ENCODE measurements around the gene STARD3.
A peak's percentile ranks its signal among the peaks of the same experiment; 100 is the strongest.

Gene STARD3

DNA sequence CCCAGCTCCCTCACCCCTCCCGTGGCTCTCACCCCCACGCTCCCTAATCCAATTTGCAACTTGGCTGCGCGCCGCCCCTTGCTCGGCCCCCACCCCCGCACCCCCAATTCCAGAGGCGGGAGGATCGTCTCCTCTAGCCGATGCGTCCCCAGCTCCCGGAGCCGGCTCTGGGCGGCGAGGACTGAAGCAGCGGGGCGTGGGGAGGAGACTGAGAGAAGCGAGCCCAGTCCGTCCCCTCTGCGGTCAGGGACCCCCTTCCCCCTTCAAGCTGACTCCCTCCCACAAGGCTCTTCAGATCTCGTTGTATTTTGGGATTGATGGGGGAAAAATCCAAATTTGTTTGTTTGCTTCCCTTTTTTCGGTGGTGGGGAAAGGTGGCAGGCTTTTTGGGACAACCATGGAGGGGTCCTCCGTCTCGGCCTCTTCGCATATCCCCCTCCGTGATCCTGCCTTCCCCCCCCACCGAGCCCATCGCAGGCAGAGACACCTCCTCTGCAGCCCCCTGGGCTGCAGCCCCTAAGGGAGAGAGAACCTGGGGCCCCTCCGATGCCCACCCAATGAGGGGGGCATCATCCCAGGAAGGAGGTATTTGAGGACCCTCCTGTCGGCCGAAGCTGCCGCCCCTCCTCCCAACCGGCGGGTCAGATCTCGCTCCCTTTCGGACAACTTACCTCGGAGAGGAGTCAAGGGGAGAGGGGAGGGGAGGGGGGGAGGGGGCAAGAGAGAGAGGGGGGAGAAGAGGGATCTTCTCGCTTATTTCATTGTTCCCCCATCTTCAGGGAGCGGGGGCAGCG lies 29.7 kb upstream of the STARD3 start:
- H3K79me2 ChIP-seq (ENCODE audit: control insufficient read depth, insufficient read depth, low read length, poor library complexity): no peaks in the 10 kb centered on the region

DNA sequence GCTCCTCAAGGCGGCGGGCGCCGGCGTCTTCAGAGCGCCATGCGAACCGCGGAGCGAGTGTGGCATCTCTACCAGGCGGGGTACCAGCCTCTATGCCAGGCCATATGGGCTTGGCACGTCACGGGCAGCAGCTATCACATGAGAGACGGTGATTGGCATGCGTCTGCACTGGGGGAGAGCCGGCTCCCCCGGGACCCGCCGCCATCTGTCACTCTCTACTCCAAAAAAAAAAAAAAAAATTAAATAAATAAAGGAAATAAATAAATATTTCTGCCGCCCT lies 29.2 kb upstream of the STARD3 start, which contains the start of gene NEUROD2:
Gene NEUROD2 (minus strand): TSS at position 70 of the 280 bp plus-strand sequence. CDS start 1,321 bp downstream, outside the sequence.
- Histone ChIP-seq H2AFZ (ENCODE audit: insufficient read depth, low read length, poor library complexity) (no peak within 1 kb of the TSS), H2BK12ac (ENCODE audit: low read length) (no peak within 1 kb of the TSS), H3K79me2 (ENCODE audit: control insufficient read depth, insufficient read depth, low read length, poor library complexity) (no peaks in the 10 kb centered on the region), H3K36me3 (ENCODE audit: control insufficient read depth in 1 of 2, insufficient read depth in 2 of 2, low read length in 2 of 2) (no peaks in the 10 kb centered on the region), H3K9me3 (ENCODE audit: insufficient read depth, low read depth, low read length) (peaks cover 4% of the 10 kb centered on the region), H3K4ac (ENCODE audit: low read depth, low read length) (no peak within 1 kb of the TSS), H4K91ac (ENCODE audit: low read depth, low read length) (no peak within 1 kb of the TSS), H2AK5ac (ENCODE audit: low read length) (no peak within 1 kb of the TSS), H3K4me3 (ENCODE audit: low read depth, low read length) (peak within 1 kb of the TSS; percentile 29), H4K8ac (ENCODE audit: low read depth, low read length) (no peak within 1 kb of the TSS), H3K4me1 (ENCODE audit: control insufficient read depth in 1 of 2, insufficient read depth in 2 of 2, low read length in 2 of 2) (no peaks in the 10 kb centered on the region), H2BK5ac (ENCODE audit: low read depth, low read length, poor library complexity) (no peak within 1 kb of the TSS), H3K23ac (ENCODE audit: low read length) (no peak within 1 kb of the TSS), H3K18ac (ENCODE audit: low read length) (no peak within 1 kb of the TSS), H3K79me1 (ENCODE audit: low read length) (no peaks in the 10 kb centered on the region), H3K27me3 (ENCODE audit: insufficient read depth, low read length) (peaks cover 68% of the 10 kb centered on the region), H3K14ac (ENCODE audit: low read length) (no peak within 1 kb of the TSS), H3K4me2 (ENCODE audit: low read length) (peak within 1 kb of the TSS; percentile 29), H3K27ac (ENCODE audit: low read depth, low read length) (no peak within 1 kb of the TSS), H3K9ac (ENCODE audit: low read length) (no peak within 1 kb of the TSS), H2BK120ac (ENCODE audit: insufficient read depth, low read length, poor library complexity) (no peak within 1 kb of the TSS), H4K12ac (ENCODE audit: low read depth, low read length) (no peak within 1 kb of the TSS)
- no peak for DNase-seq
- no CpG with 5 or more reads among the region's 20 CpGs for WGBS (ENCODE audit: extremely low coverage, insufficient coverage, insufficient read length)

More for the DNA sequence above, 29.7 kb upstream of the STARD3 start:
- no peaks in the 10 kb centered on the region for H3K79me1 ChIP-seq (ENCODE audit: low read length)
- no peak overlapping the region for H2AFZ ChIP-seq (ENCODE audit: insufficient read depth, low read length, poor library complexity)
- no peak overlapping the region for H2BK120ac ChIP-seq (ENCODE audit: insufficient read depth, low read length, poor library complexity)
- H3K36me3 ChIP-seq (ENCODE audit: control insufficient read depth in 1 of 2, insufficient read depth in 2 of 2, low read length in 2 of 2): no peaks in the 10 kb centered on the region
- no CpG with 5 or more reads among the region's 40 CpGs for WGBS (ENCODE audit: extremely low coverage, insufficient coverage, insufficient read length)
- H3K18ac ChIP-seq (ENCODE audit: low read length): no peak overlapping the region
- H3K4me1 ChIP-seq (ENCODE audit: control insufficient read depth in 1 of 2, insufficient read depth in 2 of 2, low read length in 2 of 2): no peaks in the 10 kb centered on the region
- no peak overlapping the region for H3K4me2 ChIP-seq (ENCODE audit: low read length)
- H3K4ac ChIP-seq (ENCODE audit: low read depth, low read length): no peak overlapping the region
- no peak overlapping the region for H4K91ac ChIP-seq (ENCODE audit: low read depth, low read length)
- H4K12ac ChIP-seq (ENCODE audit: low read depth, low read length): no peak overlapping the region
- H3K27ac ChIP-seq (ENCODE audit: low read depth, low read length): no peak overlapping the region
- H3K14ac ChIP-seq (ENCODE audit: low read length): no peak overlapping the region
- no peak overlapping the region for H2BK5ac ChIP-seq (ENCODE audit: low read depth, low read length, poor library complexity)
- H2BK12ac ChIP-seq (ENCODE audit: low read length): no peak overlapping the region
- no peak for DNase-seq
- no peak overlapping the region for H4K8ac ChIP-seq (ENCODE audit: low read depth, low read length)
- H3K9ac ChIP-seq (ENCODE audit: low read length): no peak overlapping the region
- peaks cover 4% of the 10 kb centered on the region for H3K9me3 ChIP-seq (ENCODE audit: insufficient read depth, low read depth, low read length)
- peaks cover 74% of the 10 kb centered on the region for H3K27me3 ChIP-seq (ENCODE audit: insufficient read depth, low read length)
- H3K4me3 ChIP-seq (ENCODE audit: low read depth, low read length): no peak overlapping the region
- no peak overlapping the region for H3K23ac ChIP-seq (ENCODE audit: low read length)
- H2AK5ac ChIP-seq (ENCODE audit: low read length): no peak overlapping the region

GRCh38 chr17:39608142-39608981 lies 28.6 kb upstream of the STARD3 start:
- DNase-seq: no peak
- H3K4me1 ChIP-seq (ENCODE audit: control insufficient read depth in 1 of 2, insufficient read depth in 2 of 2, low read length in 2 of 2): no peaks in the 10 kb centered on the region
- no peak overlapping the region for H4K91ac ChIP-seq (ENCODE audit: low read depth, low read length)
- H3K4me2 ChIP-seq (ENCODE audit: low read length): no peak overlapping the region
- H4K12ac ChIP-seq (ENCODE audit: low read depth, low read length): no peak overlapping the region
- H4K8ac ChIP-seq (ENCODE audit: low read depth, low read length): no peak overlapping the region
- H3K79me2 ChIP-seq (ENCODE audit: control insufficient read depth, insufficient read depth, low read length, poor library complexity): no peaks in the 10 kb centered on the region
- H3K9me3 ChIP-seq (ENCODE audit: insufficient read depth, low read depth, low read length): peaks cover 4% of the 10 kb centered on the region
- peak overlapping the region; percentile 29 for H3K4me3 ChIP-seq (ENCODE audit: low read depth, low read length)
- H3K79me1 ChIP-seq (ENCODE audit: low read length): no peaks in the 10 kb centered on the region
- no peaks in the 10 kb centered on the region for H3K36me3 ChIP-seq (ENCODE audit: control insufficient read depth in 1 of 2, insufficient read depth in 2 of 2, low read length in 2 of 2)
- H2BK12ac ChIP-seq (ENCODE audit: low read length): no peak overlapping the region
- no peak overlapping the region for H3K18ac ChIP-seq (ENCODE audit: low read length)
- no peak overlapping the region for H2AK5ac ChIP-seq (ENCODE audit: low read length)
- no peak overlapping the region for H3K23ac ChIP-seq (ENCODE audit: low read length)
- H2AFZ ChIP-seq (ENCODE audit: insufficient read depth, low read length, poor library complexity): no peak overlapping the region
- peaks cover 63% of the 10 kb centered on the region for H3K27me3 ChIP-seq (ENCODE audit: insufficient read depth, low read length)
- no peak overlapping the region for H2BK5ac ChIP-seq (ENCODE audit: low read depth, low read length, poor library complexity)
- H3K9ac ChIP-seq (ENCODE audit: low read length): no peak overlapping the region
- H3K27ac ChIP-seq (ENCODE audit: low read depth, low read length): no peak overlapping the region
- H3K14ac ChIP-seq (ENCODE audit: low read length): no peak overlapping the region
- WGBS (ENCODE audit: extremely low coverage, insufficient coverage, insufficient read length): no CpG with 5 or more reads among the region's 15 CpGs
- H2BK120ac ChIP-seq (ENCODE audit: insufficient read depth, low read length, poor library complexity): no peak overlapping the region
- H3K4ac ChIP-seq (ENCODE audit: low read depth, low read length): no peak overlapping the region

- peaks cover 60% of the 10 kb centered on the region for H3K27me3 ChIP-seq (ENCODE audit: insufficient read depth, low read length)
- no peak overlapping the region for H3K4me2 ChIP-seq (ENCODE audit: low read length)
- H4K8ac ChIP-seq (ENCODE audit: low read depth, low read length): no peak overlapping the region
- H3K9me3 ChIP-seq (ENCODE audit: insufficient read depth, low read depth, low read length): peaks cover 7% of the 10 kb centered on the region
- H2AFZ ChIP-seq (ENCODE audit: insufficient read depth, low read length, poor library complexity): no peak overlapping the region
- H2AK5ac ChIP-seq (ENCODE audit: low read length): no peak overlapping the region
- H3K18ac ChIP-seq (ENCODE audit: low read length): no peak overlapping the region
- H3K4me3 ChIP-seq (ENCODE audit: low read depth, low read length): no peak overlapping the region
- H3K79me1 ChIP-seq (ENCODE audit: low read length): no peaks in the 10 kb centered on the region
- H3K36me3 ChIP-seq (ENCODE audit: control insufficient read depth in 1 of 2, insufficient read depth in 2 of 2, low read length in 2 of 2): no peaks in the 10 kb centered on the region
- no CpG with 5 or more reads among the region's 4 CpGs for WGBS (ENCODE audit: extremely low coverage, insufficient coverage, insufficient read length)
- no peak overlapping the region for H4K12ac ChIP-seq (ENCODE audit: low read depth, low read length)
- no peak overlapping the region for H3K23ac ChIP-seq (ENCODE audit: low read length)
- H2BK120ac ChIP-seq (ENCODE audit: insufficient read depth, low read length, poor library complexity): no peak overlapping the region
- no peaks in the 10 kb centered on the region for H3K4me1 ChIP-seq (ENCODE audit: control insufficient read depth in 1 of 2, insufficient read depth in 2 of 2, low read length in 2 of 2)
- no peak overlapping the region for H2BK5ac ChIP-seq (ENCODE audit: low read depth, low read length, poor library complexity)
- DNase-seq: no peak
- no peak overlapping the region for H3K4ac ChIP-seq (ENCODE audit: low read depth, low read length)
- no peaks in the 10 kb centered on the region for H3K79me2 ChIP-seq (ENCODE audit: control insufficient read depth, insufficient read depth, low read length, poor library complexity)
- H4K91ac ChIP-seq (ENCODE audit: low read depth, low read length): no peak overlapping the region
- no peak overlapping the region for H3K27ac ChIP-seq (ENCODE audit: low read depth, low read length)
- no peak overlapping the region for H3K14ac ChIP-seq (ENCODE audit: low read length)
- no peak overlapping the region for H3K9ac ChIP-seq (ENCODE audit: low read length)
- H2BK12ac ChIP-seq (ENCODE audit: low read length): no peak overlapping the region
These were observed 27.4 kb upstream of the STARD3 start for GRCh38 chr17:39609416-39610025.
